Esophagus muscularis mucosa (tissue), 4 donors: ENCODE data around the gene CNTNAP2.

Experiments
- EP300 ChIP-seq: sonication (generic); formaldehyde crosslinking; IDR thresholded peaks from one replicate; pipeline ENCODE4 v1.6.1; 2017; ENCODE audit warnings: antibody characterized with exemption
- POLR2A ChIP-seq: fragments of 450-650 bp; IDR thresholded peaks from one replicate; pipeline ENCODE4 v1.6.1; 2017; ENCODE audit warnings: antibody characterized with exemption, moderate library complexity, mild to moderate bottlenecking, low read depth
- POLR2AphosphoS5 ChIP-seq, 2 donors: sonication (generic); formaldehyde crosslinking; IDR thresholded peaks; one replicate each; pipeline ENCODE4 v1.6.1; 2017; ENCODE audit warnings: antibody characterized with exemption in 2 of 2
- TF ChIP-seq, protein P1 (sequence below), 3 experiments: fragments of 200-600 bp in 2 of 3; fragments of 450-650 bp in 1 of 3; sonication (generic) in 2 of 3; IDR thresholded peaks; one replicate each; pipeline ENCODE4 v1.5.1; 2017 to 2019; ENCODE audit warnings: antibody characterized with exemption in 3 of 3, mild to moderate bottlenecking in 2 of 3, moderate library complexity in 1 of 3

DNA sequence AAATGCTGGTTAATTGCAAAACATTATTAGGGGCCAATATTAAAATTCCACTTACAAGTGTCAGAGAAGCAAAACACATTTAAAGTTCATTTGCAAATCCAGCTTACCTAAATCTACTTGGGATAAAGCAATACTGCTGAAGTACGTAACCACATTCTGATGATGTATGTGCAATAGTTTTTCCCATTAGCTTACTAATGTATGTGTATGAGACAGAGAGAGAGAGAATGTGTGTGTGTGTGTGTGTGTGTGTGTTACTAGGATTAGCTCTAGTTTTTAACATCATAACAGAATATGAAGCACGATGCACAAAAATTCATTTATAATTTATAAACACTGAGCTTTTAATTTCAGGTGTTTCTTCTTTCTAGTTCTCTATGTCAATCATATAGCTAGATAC, 1399.8 kb downstream of the CNTNAP2 start:
- TF ChIP-seq, protein P1, sequence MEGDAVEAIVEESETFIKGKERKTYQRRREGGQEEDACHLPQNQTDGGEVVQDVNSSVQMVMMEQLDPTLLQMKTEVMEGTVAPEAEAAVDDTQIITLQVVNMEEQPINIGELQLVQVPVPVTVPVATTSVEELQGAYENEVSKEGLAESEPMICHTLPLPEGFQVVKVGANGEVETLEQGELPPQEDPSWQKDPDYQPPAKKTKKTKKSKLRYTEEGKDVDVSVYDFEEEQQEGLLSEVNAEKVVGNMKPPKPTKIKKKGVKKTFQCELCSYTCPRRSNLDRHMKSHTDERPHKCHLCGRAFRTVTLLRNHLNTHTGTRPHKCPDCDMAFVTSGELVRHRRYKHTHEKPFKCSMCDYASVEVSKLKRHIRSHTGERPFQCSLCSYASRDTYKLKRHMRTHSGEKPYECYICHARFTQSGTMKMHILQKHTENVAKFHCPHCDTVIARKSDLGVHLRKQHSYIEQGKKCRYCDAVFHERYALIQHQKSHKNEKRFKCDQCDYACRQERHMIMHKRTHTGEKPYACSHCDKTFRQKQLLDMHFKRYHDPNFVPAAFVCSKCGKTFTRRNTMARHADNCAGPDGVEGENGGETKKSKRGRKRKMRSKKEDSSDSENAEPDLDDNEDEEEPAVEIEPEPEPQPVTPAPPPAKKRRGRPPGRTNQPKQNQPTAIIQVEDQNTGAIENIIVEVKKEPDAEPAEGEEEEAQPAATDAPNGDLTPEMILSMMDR (IDR thresholded peaks at IDR 0.05): no peak
- TF ChIP-seq POLR2A (no peak), EP300 (no peak), POLR2AphosphoS5 (IDR thresholded peaks at IDR 0.05) (no peak)
